Lower lobe of right lung (tissue), 2 donors: ENCODE measurements around the gene KPNA6. TPM values are rescaled to one million over a fixed set of nuclear protein-coding genes. Genes with fewer than 3 reads are reported as not detected.
A peak's percentile ranks its signal among the peaks of the same experiment; 100 is the strongest.

Experiments
- ATAC-seq, 2 donors: fragments of 200-7000 bp; cut with Tn5 transposase; one replicate each; pipeline ENCODE4 v1.9.1; 2020 to 2022; ENCODE audit warnings: mild to moderate bottlenecking in 2 of 2, moderate library complexity in 2 of 2
- DNase-seq: peaks from one replicate; pipeline ENCODE4 v3.0.0-alpha.2; 2020
- H3K27ac ChIP-seq: fragments of 200-600 bp; one replicate; pipeline ENCODE4 v1.8.0; 2022
- H3K27me3 ChIP-seq: fragments of 200-600 bp; one replicate; pipeline ENCODE4 v1.8.0; 2022; ENCODE audit warnings: low read depth
- H3K36me3 ChIP-seq: fragments of 200-600 bp; one replicate; pipeline ENCODE4 v1.8.0; 2022; ENCODE audit warnings: mild to moderate bottlenecking
- H3K4me1 ChIP-seq: fragments of 200-600 bp; one replicate; pipeline ENCODE4 v1.8.0; 2022
- H3K4me3 ChIP-seq: fragments of 200-600 bp; one replicate; pipeline ENCODE4 v1.8.0; 2022; ENCODE audit warnings: mild to moderate bottlenecking
- H3K9me3 ChIP-seq: fragments of 200-600 bp; one replicate; pipeline ENCODE4 v1.8.0; 2022
- intact Hi-C: fragments of 100-400 bp; cut with DNase I; formaldehyde crosslinking; loops from one replicate; pipeline ENCODE4 v1.11.0; 2022
- total RNA-seq: library from RNA; stranded (reverse); fragmentation: NEBNext Ultra II Directional; extraction: Animal tissue kit (Norgen Biotek cat#: 25700); gene quantifications from one replicate; pipeline ENCODE4 v1.2.1, GENCODE V29; 2021
- TF ChIP-seq, protein P1 (sequence below): fragments of 200-600 bp; IDR thresholded peaks from one replicate; pipeline ENCODE4 v1.8.0; 2022; ENCODE audit warnings: antibody characterized with exemption, mild to moderate bottlenecking
- donor health status: DM: no; HTN: yes; CAD: no; lungs with severe emphysema.

Gene KPNA6
- total RNA-seq, 1 donor from 2014 or later = 57.1 TPM

DNA sequence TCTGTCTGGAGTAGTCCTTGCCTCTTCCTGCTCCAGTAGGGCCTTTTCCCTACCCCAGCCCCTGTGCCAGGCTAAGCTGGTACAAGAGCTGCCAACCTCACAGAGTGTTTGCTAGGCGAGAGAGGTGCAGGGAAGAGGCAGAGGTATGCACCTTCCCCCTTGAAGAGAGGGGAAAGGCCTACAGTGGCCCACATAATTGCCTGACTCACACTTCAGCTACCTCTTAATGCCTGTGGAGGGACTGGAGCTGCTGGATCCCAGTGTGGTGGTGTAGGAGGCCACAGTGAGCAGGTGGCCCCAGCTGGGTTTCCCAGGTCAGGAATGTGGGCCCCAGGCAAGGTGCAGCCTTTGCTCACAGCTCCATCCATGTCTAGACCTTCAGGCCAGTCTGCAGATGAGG lies 89.2 kb downstream of the KPNA6 start:
- DNase-seq = no peak
- ATAC-seq = peak; percentile 65
- no peak overlapping the region for H3K4me3 ChIP-seq
- H3K27me3 ChIP-seq = no peaks in the 10 kb centered on the region
- H3K9me3 ChIP-seq = no peaks in the 10 kb centered on the region
- intact Hi-C loops = no loop called here
- peaks cover 25% of the 10 kb centered on the region for H3K4me1 ChIP-seq
- TF ChIP-seq, protein P1, sequence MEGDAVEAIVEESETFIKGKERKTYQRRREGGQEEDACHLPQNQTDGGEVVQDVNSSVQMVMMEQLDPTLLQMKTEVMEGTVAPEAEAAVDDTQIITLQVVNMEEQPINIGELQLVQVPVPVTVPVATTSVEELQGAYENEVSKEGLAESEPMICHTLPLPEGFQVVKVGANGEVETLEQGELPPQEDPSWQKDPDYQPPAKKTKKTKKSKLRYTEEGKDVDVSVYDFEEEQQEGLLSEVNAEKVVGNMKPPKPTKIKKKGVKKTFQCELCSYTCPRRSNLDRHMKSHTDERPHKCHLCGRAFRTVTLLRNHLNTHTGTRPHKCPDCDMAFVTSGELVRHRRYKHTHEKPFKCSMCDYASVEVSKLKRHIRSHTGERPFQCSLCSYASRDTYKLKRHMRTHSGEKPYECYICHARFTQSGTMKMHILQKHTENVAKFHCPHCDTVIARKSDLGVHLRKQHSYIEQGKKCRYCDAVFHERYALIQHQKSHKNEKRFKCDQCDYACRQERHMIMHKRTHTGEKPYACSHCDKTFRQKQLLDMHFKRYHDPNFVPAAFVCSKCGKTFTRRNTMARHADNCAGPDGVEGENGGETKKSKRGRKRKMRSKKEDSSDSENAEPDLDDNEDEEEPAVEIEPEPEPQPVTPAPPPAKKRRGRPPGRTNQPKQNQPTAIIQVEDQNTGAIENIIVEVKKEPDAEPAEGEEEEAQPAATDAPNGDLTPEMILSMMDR = no peak
- peak overlapping the region; percentile 13 for H3K27ac ChIP-seq
- H3K36me3 ChIP-seq = peaks cover 63% of the 10 kb centered on the region

- H3K27me3 ChIP-seq = no peaks in the 10 kb centered on the region
- H3K4me1 ChIP-seq = peaks cover 26% of the 10 kb centered on the region
- ATAC-seq (no peak), DNase-seq (no peak)
- no peak overlapping the region for H3K27ac ChIP-seq
- intact Hi-C loops = no loop called here
- H3K36me3 ChIP-seq = peaks cover 55% of the 10 kb centered on the region
- no peak overlapping the region for H3K4me3 ChIP-seq
- TF ChIP-seq, protein P1 = no peak
- H3K9me3 ChIP-seq = no peaks in the 10 kb centered on the region
Measured at GRCh38 chr1:32197837-32198236, 90.0 kb downstream of the KPNA6 start.

GRCh38 chr1:32198237-32199042 lies 90.6 kb downstream of the KPNA6 start:
- intact Hi-C loops = no loop called here
- peaks cover 49% of the 10 kb centered on the region for H3K36me3 ChIP-seq
- H3K27me3 ChIP-seq = no peaks in the 10 kb centered on the region
- TF ChIP-seq, protein P1 = no peak
- no peak overlapping the region for H3K27ac ChIP-seq
- no peak for DNase-seq
- no peak overlapping the region for H3K4me3 ChIP-seq
- H3K9me3 ChIP-seq = no peaks in the 10 kb centered on the region
- no peak for ATAC-seq
- H3K4me1 ChIP-seq = peaks cover 26% of the 10 kb centered on the region

- peaks cover 26% of the 10 kb centered on the region for H3K4me1 ChIP-seq
- H3K4me3 ChIP-seq = no peak overlapping the region
- no peak for ATAC-seq
- no peaks in the 10 kb centered on the region for H3K9me3 ChIP-seq
- DNase-seq = no peak
- TF ChIP-seq, protein P1 = no peak
- intact Hi-C loops = no loop called here
- no peaks in the 10 kb centered on the region for H3K27me3 ChIP-seq
- H3K36me3 ChIP-seq = peaks cover 42% of the 10 kb centered on the region
- H3K27ac ChIP-seq = no peak overlapping the region
Measured at GRCh38 chr1:32199043-32199716, 91.3 kb downstream of the KPNA6 start.

- TF ChIP-seq, protein P1 = no peak
- no peaks in the 10 kb centered on the region for H3K27me3 ChIP-seq
- H3K36me3 ChIP-seq = peaks cover 37% of the 10 kb centered on the region
- H3K4me1 ChIP-seq = peaks cover 27% of the 10 kb centered on the region
- no peaks in the 10 kb centered on the region for H3K9me3 ChIP-seq
- DNase-seq (no peak), ATAC-seq (no peak)
- intact Hi-C loops = no loop called here
- peak overlapping the region; percentile 77 for H3K4me3 ChIP-seq
- no peak overlapping the region for H3K27ac ChIP-seq
Measured at GRCh38 chr1:32199717-32200072, 91.8 kb downstream of the KPNA6 start.
